Keratinocyte (primary cell): ENCODE data around the gene DPYSL5. TPM values are rescaled to one million over a fixed set of nuclear protein-coding genes. Genes with fewer than 3 reads are reported as not detected.

Experiments used
- DNase-seq: peaks from one replicate; pipeline ENCODE4 v3.0.0-alpha.2; 2011; ENCODE audit warnings: low read depth, missing footprints, low spot score
- FAIRE-seq: peaks from 2 replicates; lab custom pipeline; 2011; peaks lifted over from hg19 to GRCh38; lab: Jason Lieb, UNC
- H2AFZ ChIP-seq: 2 replicates; pipeline ENCODE4 v1.6.0; 2012; ENCODE audit warnings: low read length, control low read depth, inconsistent platforms; ENCODE audit not compliant: control insufficient read depth
- H3K27ac ChIP-seq: 2 replicates; pipeline ENCODE4 v1.5.1; 2011; ENCODE audit warnings: low read length; ENCODE audit not compliant: control insufficient read depth, insufficient read depth
- H3K27me3 ChIP-seq: 3 replicates; pipeline ENCODE4 v1.6.0; 2011; ENCODE audit warnings: low read length; ENCODE audit not compliant: control insufficient read depth, insufficient read depth; ENCODE audit errors: extremely low read depth
- H3K36me3 ChIP-seq, 2 experiments: 2 replicates in 1 of 2; 3 replicates in 1 of 2; pipeline ENCODE4 v1.5.1; 2011; ENCODE audit warnings: low read length in 2 of 2, mild to moderate bottlenecking in 1 of 2; ENCODE audit not compliant: control insufficient read depth in 2 of 2, insufficient read depth in 2 of 2; ENCODE audit errors: extremely low read depth in 1 of 2
- H3K4me1 ChIP-seq: 3 replicates; pipeline ENCODE4 v1.5.1; 2011; ENCODE audit warnings: low read length; ENCODE audit not compliant: control insufficient read depth, insufficient read depth; ENCODE audit errors: extremely low read depth
- H3K4me2 ChIP-seq: 3 replicates; pipeline ENCODE4 v1.6.0; 2011; ENCODE audit warnings: low read depth, low read length; ENCODE audit not compliant: control insufficient read depth, insufficient read depth; ENCODE audit errors: extremely low read depth
- H3K4me3 ChIP-seq, 3 experiments: fragments of 200-600 bp in 1 of 3; sonication (generic) in 1 of 3; 2 replicates in 2 of 3; 3 replicates in 1 of 3; pipeline ENCODE4 v1.5.1; 2011 to 2016; ENCODE audit warnings: low read length in 3 of 3, mild to moderate bottlenecking in 3 of 3, control low read depth in 2 of 3, inconsistent platforms in 1 of 3, low read depth in 1 of 3, mixed read lengths in 1 of 3, mixed run types in 1 of 3, moderate library complexity in 1 of 3; ENCODE audit not compliant: control insufficient read depth in 2 of 3, insufficient read depth in 2 of 3; ENCODE audit errors: extremely low read depth in 1 of 3
- H3K79me2 ChIP-seq: 2 replicates; pipeline ENCODE4 v1.6.0; 2012; ENCODE audit warnings: low read length; ENCODE audit not compliant: control insufficient read depth, insufficient read depth
- H3K9ac ChIP-seq: 3 replicates; pipeline ENCODE4 v1.6.0; 2011; ENCODE audit warnings: low read length; ENCODE audit not compliant: control insufficient read depth, insufficient read depth; ENCODE audit errors: extremely low read depth
- H3K9me1 ChIP-seq: 3 replicates; pipeline ENCODE4 v1.6.0; 2011; ENCODE audit warnings: low read length; ENCODE audit not compliant: control insufficient read depth, insufficient read depth; ENCODE audit errors: extremely low read depth
- H3K9me3 ChIP-seq: 2 replicates; pipeline ENCODE4 v1.5.1; 2012; ENCODE audit warnings: low read depth, low read length; ENCODE audit not compliant: control insufficient read depth
- H4K20me1 ChIP-seq: 3 replicates; pipeline ENCODE4 v1.6.0; 2011; ENCODE audit warnings: low read length; ENCODE audit not compliant: control insufficient read depth, insufficient read depth; ENCODE audit errors: extremely low read depth
- CTCF ChIP-seq, 3 experiments: IDR thresholded peaks in 1 of 3; conservative IDR thresholded peaks in 1 of 3; optimal IDR thresholded peaks in 1 of 3; 2 replicates in 2 of 3; 3 replicates in 1 of 3; pipeline versions ENCODE3 to v1.5.1; 2011; ENCODE audit warnings: low read length in 3 of 3, mild to moderate bottlenecking in 3 of 3, moderate library complexity in 2 of 3, control low read depth in 1 of 3, inconsistent platforms in 1 of 3; ENCODE audit not compliant: insufficient read depth in 2 of 3; ENCODE audit errors: extremely low read depth in 1 of 3
- EZH2 ChIP-seq: IDR thresholded peaks from one replicate; pipeline ENCODE4 v1.6.1; 2012; ENCODE audit warnings: inconsistent platforms, mild to moderate bottlenecking, low read length, moderate library complexity
- dilution Hi-C: fragments of 300-500 bp; cut with MboI; formaldehyde crosslinking; loops from one replicate; pipeline ENCODE4 v1.7.0; 2020; ENCODE audit warnings: low sequenced_read_pairs; ENCODE audit not compliant: extremely low pct_ligation_motif_present
- polyA plus RNA-seq, 5 experiments: library from polyadenylated mRNA; depleted of rRNA in 3 of 5; stranded (reverse) in 3 of 5; stranded (forward) in 1 of 5; unstranded in 1 of 5; fragments of >200 nt; gene quantifications; 1 replicate in 1 of 5; 2 replicates in 3 of 5; 3 replicates in 1 of 5; pipeline versions ENCODE4 v1.2.1 to v1.2.3, GENCODE V29; 2011 to 2012; ENCODE audit warnings: missing spikeins in 2 of 5, low read depth in 1 of 5, low replicate concordance in 1 of 5

The DPYSL5 gene
- polyA plus RNA-seq, 1 donor (not counting 4 experiments of a cell fraction or from before 2014, with no cell fraction given): not detected

GRCh38 chr2:26969077-26969844 is 121.3 kb downstream of the DPYSL5 start:
- no peak for FAIRE-seq
- no peak overlapping the region for H3K27ac ChIP-seq
- peak; percentile 17 for TF ChIP-seq EZH2
- no peak for TF ChIP-seq CTCF (optimal IDR thresholded peaks at IDR 0.05 in 1 of 3, IDR thresholded peaks at IDR 0.05 in 1 of 3, conservative IDR thresholded peaks at IDR 0.05 in 1 of 3; ENCODE audit: extremely low read depth in 1 of 3, insufficient read depth in 2 of 3, low read length in 3 of 3)

GRCh38 chr2:26970244-26970927 is 122.5 kb downstream of the DPYSL5 start, which contains the start of gene MAPRE3:
TSS of gene MAPRE3 (plus strand) at chr2:26970637. CDS start at chr2:27022219, 51,582 bp downstream.
- H3K9me3 ChIP-seq: no peaks in the 10 kb centered on the region
- H2AFZ ChIP-seq: peak within 1 kb of the TSS; percentile 79
- peak within 1 kb of the TSS; percentile 64 for H3K9ac ChIP-seq
- H3K36me3 ChIP-seq: no peaks in the 10 kb centered on the region
- H3K79me2 ChIP-seq: peaks cover 2% of the 10 kb centered on the region
- FAIRE-seq (no peak), DNase-seq (no peak)
- H3K4me3 ChIP-seq: peak within 1 kb of the TSS; percentile 59 to 83 (median 83)
- H3K27ac ChIP-seq: peak within 1 kb of the TSS; percentile 61
- no peak for TF ChIP-seq CTCF (optimal IDR thresholded peaks at IDR 0.05 in 1 of 3, IDR thresholded peaks at IDR 0.05 in 1 of 3, conservative IDR thresholded peaks at IDR 0.05 in 1 of 3; ENCODE audit: extremely low read depth in 1 of 3, insufficient read depth in 2 of 3, low read length in 3 of 3)
- TF ChIP-seq EZH2: no peak
- H3K27me3 ChIP-seq: peaks cover 8% of the 10 kb centered on the region
- peak within 1 kb of the TSS; percentile 90 for H3K4me2 ChIP-seq
- no peaks in the 10 kb centered on the region for H4K20me1 ChIP-seq
- dilution Hi-C loops: no loop called here
- H3K9me1 ChIP-seq: no peaks in the 10 kb centered on the region
- H3K4me1 ChIP-seq: peaks cover 20% of the 10 kb centered on the region

More at GRCh38 chr2:26969077-26969844, 121.3 kb downstream of the DPYSL5 start:
- no peak overlapping the region for H3K4me2 ChIP-seq
- no peaks in the 10 kb centered on the region for H3K36me3 ChIP-seq
- peaks cover 8% of the 10 kb centered on the region for H3K27me3 ChIP-seq
- dilution Hi-C loops: no loop called here
- H3K79me2 ChIP-seq: peaks cover 2% of the 10 kb centered on the region
- H2AFZ ChIP-seq: no peak overlapping the region
- peaks cover 20% of the 10 kb centered on the region for H3K4me1 ChIP-seq
- no peak overlapping the region for H3K4me3 ChIP-seq
- no peak for DNase-seq
- H3K9me3 ChIP-seq: no peaks in the 10 kb centered on the region
- no peaks in the 10 kb centered on the region for H3K9me1 ChIP-seq
- H4K20me1 ChIP-seq: no peaks in the 10 kb centered on the region
- no peak overlapping the region for H3K9ac ChIP-seq
